ENCODE measurements around the gene HOXA13. TPM values are rescaled to one million over a fixed set of nuclear protein-coding genes. Genes with fewer than 3 reads are reported as not detected.

HOXA13 gene
- total and polyA plus RNA-seq, 4 donors, result 0.02 TPM; not detected in 3

GRCh38 chr7:27189295-27189996 is 10.4 kb downstream of the HOXA13 start:
- no peak for TF ChIP-seq GABPA (IDR thresholded peaks at IDR 0.05 in 1 of 2, conservative IDR thresholded peaks at IDR 0.05 in 1 of 2)
- TF ChIP-seq RAD21 (IDR thresholded peaks at IDR 0.05), result no peak
- no peak for TF ChIP-seq EGR1 (IDR thresholded peaks at IDR 0.05; ENCODE audit: low read depth in 2 of 2)
- TF ChIP-seq, protein P1, sequence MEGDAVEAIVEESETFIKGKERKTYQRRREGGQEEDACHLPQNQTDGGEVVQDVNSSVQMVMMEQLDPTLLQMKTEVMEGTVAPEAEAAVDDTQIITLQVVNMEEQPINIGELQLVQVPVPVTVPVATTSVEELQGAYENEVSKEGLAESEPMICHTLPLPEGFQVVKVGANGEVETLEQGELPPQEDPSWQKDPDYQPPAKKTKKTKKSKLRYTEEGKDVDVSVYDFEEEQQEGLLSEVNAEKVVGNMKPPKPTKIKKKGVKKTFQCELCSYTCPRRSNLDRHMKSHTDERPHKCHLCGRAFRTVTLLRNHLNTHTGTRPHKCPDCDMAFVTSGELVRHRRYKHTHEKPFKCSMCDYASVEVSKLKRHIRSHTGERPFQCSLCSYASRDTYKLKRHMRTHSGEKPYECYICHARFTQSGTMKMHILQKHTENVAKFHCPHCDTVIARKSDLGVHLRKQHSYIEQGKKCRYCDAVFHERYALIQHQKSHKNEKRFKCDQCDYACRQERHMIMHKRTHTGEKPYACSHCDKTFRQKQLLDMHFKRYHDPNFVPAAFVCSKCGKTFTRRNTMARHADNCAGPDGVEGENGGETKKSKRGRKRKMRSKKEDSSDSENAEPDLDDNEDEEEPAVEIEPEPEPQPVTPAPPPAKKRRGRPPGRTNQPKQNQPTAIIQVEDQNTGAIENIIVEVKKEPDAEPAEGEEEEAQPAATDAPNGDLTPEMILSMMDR (IDR thresholded peaks at IDR 0.05; ENCODE audit: low read depth, low read length, missing input control), result no peak
- TF ChIP-seq HNF4G (IDR thresholded peaks at IDR 0.05), result no peak
- no peak for TF ChIP-seq FOXA2 (IDR thresholded peaks at IDR 0.05)
- TF ChIP-seq, protein P2, sequence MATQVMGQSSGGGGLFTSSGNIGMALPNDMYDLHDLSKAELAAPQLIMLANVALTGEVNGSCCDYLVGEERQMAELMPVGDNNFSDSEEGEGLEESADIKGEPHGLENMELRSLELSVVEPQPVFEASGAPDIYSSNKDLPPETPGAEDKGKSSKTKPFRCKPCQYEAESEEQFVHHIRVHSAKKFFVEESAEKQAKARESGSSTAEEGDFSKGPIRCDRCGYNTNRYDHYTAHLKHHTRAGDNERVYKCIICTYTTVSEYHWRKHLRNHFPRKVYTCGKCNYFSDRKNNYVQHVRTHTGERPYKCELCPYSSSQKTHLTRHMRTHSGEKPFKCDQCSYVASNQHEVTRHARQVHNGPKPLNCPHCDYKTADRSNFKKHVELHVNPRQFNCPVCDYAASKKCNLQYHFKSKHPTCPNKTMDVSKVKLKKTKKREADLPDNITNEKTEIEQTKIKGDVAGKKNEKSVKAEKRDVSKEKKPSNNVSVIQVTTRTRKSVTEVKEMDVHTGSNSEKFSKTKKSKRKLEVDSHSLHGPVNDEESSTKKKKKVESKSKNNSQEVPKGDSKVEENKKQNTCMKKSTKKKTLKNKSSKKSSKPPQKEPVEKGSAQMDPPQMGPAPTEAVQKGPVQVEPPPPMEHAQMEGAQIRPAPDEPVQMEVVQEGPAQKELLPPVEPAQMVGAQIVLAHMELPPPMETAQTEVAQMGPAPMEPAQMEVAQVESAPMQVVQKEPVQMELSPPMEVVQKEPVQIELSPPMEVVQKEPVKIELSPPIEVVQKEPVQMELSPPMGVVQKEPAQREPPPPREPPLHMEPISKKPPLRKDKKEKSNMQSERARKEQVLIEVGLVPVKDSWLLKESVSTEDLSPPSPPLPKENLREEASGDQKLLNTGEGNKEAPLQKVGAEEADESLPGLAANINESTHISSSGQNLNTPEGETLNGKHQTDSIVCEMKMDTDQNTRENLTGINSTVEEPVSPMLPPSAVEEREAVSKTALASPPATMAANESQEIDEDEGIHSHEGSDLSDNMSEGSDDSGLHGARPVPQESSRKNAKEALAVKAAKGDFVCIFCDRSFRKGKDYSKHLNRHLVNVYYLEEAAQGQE (IDR thresholded peaks at IDR 0.05), result no peak
- no peak for TF ChIP-seq SP1 (IDR thresholded peaks at IDR 0.05)
- no peak for TF ChIP-seq YY1 (IDR thresholded peaks at IDR 0.05)
- no peak for TF ChIP-seq ZBTB33 (IDR thresholded peaks at IDR 0.05)
- no peak for TF ChIP-seq TAF1 (conservative IDR thresholded peaks at IDR 0.05)
- TF ChIP-seq FOXA1 (IDR thresholded peaks at IDR 0.05), result no peak
- TF ChIP-seq NR2F2 (IDR thresholded peaks at IDR 0.05), result no peak
- TF ChIP-seq ATF3 (IDR thresholded peaks at IDR 0.05), result no peak
- TF ChIP-seq MAX (IDR thresholded peaks at IDR 0.05), result no peak
- no peak for TF ChIP-seq JUND (IDR thresholded peaks at IDR 0.05)
- no peak for TF ChIP-seq RXRA (IDR thresholded peaks at IDR 0.05)
- 10% methylated on average over 22 of the region's 22 CpGs for WGBS
- Histone ChIP-seq H3K9ac (ENCODE audit: low read depth in 1 of 2, low read length in 2 of 2) (no peak overlapping the region), H3K27me3 (ENCODE audit: control insufficient read depth in 4 of 4, insufficient read depth in 4 of 4, low read length in 3 of 4) (peaks cover 3 to 51% (median 36%) of the 10 kb centered on the region in 4 donors), H3K4me3 (ENCODE audit: low read depth in 1 of 3, low read length in 3 of 3) (peak overlapping the region in 1 of 3 donors; percentile 12), H3K4me1 (ENCODE audit: control insufficient read depth in 4 of 4, insufficient read depth in 4 of 4, low read length in 3 of 4) (peaks cover 12 to 33% (median 22%) of the 10 kb centered on the region in 4 donors), H3K9me3 (ENCODE audit: control insufficient read depth in 4 of 4, low read length in 3 of 4) (peaks cover 0 to 10% (median under 1%) of the 10 kb centered on the region in 4 donors), H3K27ac (ENCODE audit: low read depth in 1 of 2, low read length in 2 of 2) (no peak overlapping the region), H3K36me3 (ENCODE audit: control insufficient read depth in 4 of 4, insufficient read depth in 3 of 4, low read depth in 1 of 4, low read length in 3 of 4) (no peaks in the 10 kb centered on the region)
- no peak for DNase-seq (ENCODE audit: low spot score)

Data from liver (tissue), 9 donors.